Parathyroid adenoma (tissue), 2 donors: ENCODE data around the gene CCDC183.
"Not testable (repeated sequence)": the region's sequence is repeated elsewhere in the genome, so short reads cannot be mapped to it uniquely, and the experiment has no call there.

ENCODE experiments used
- H2AFZ ChIP-seq: fragments of 300-600 bp; sonication (generic); one replicate; pipeline ENCODE4 v1.7.0; 2017; ENCODE audit warnings: antibody characterized with exemption, mild to moderate bottlenecking
- H3K27ac ChIP-seq: fragments of 300-600 bp; sonication (generic); one replicate; pipeline ENCODE4 v1.7.0; 2017
- H3K27me3 ChIP-seq: fragments of 300-600 bp; sonication (generic); one replicate; pipeline ENCODE4 v1.7.0; 2017; ENCODE audit warnings: low read length; ENCODE audit not compliant: control insufficient read depth, insufficient read depth
- H3K36me3 ChIP-seq: fragments of 300-600 bp; sonication (generic); one replicate; pipeline ENCODE4 v1.7.0; 2017; ENCODE audit warnings: low read length; ENCODE audit not compliant: control insufficient read depth, insufficient read depth
- H3K4me1 ChIP-seq: fragments of 300-600 bp; sonication (generic); one replicate; pipeline ENCODE4 v1.7.0; 2017; ENCODE audit warnings: control low read depth
- H3K4me2 ChIP-seq: fragments of 300-600 bp; sonication (generic); one replicate; pipeline ENCODE4 v1.7.0; 2017; ENCODE audit warnings: low read length
- H3K4me3 ChIP-seq: fragments of 300-600 bp; sonication (generic); one replicate; pipeline ENCODE4 v1.7.0; 2017; ENCODE audit warnings: low read depth, low read length
- H3K79me2 ChIP-seq: fragments of 300-600 bp; sonication (generic); one replicate; pipeline ENCODE4 v1.7.0; 2017; ENCODE audit warnings: control low read depth
- H3K9ac ChIP-seq: fragments of 300-600 bp; sonication (generic); one replicate; pipeline ENCODE4 v1.7.0; 2017; ENCODE audit warnings: mild to moderate bottlenecking
- H3K9me3 ChIP-seq: fragments of 300-600 bp; sonication (generic); one replicate; pipeline ENCODE4 v1.7.0; 2017; ENCODE audit warnings: low read length; ENCODE audit not compliant: control insufficient read depth
- CTCF ChIP-seq: fragments of 300-600 bp; sonication (generic); IDR thresholded peaks from one replicate; pipeline ENCODE4 v1.7.0; 2017; ENCODE audit warnings: antibody characterized with exemption, mild to moderate bottlenecking
- donor health status: primary hyperparathyroidism.

Gene CCDC183

GRCh38 chr9:136782452-136782851 lies 13.7 kb upstream of the CCDC183 start:
- TF ChIP-seq CTCF, result no peak
- Histone ChIP-seq H3K4me3 (no peak overlapping the region), H3K27ac (no peak overlapping the region), H2AFZ (no peak overlapping the region), H3K27me3 (no peaks in the 10 kb centered on the region), H3K4me2 (no peak overlapping the region), H3K9ac (no peak overlapping the region), H3K79me2 (no peaks in the 10 kb centered on the region), H3K4me1 (no peaks in the 10 kb centered on the region), H3K9me3 (no peaks in the 10 kb centered on the region), H3K36me3 (no peaks in the 10 kb centered on the region)

DNA sequence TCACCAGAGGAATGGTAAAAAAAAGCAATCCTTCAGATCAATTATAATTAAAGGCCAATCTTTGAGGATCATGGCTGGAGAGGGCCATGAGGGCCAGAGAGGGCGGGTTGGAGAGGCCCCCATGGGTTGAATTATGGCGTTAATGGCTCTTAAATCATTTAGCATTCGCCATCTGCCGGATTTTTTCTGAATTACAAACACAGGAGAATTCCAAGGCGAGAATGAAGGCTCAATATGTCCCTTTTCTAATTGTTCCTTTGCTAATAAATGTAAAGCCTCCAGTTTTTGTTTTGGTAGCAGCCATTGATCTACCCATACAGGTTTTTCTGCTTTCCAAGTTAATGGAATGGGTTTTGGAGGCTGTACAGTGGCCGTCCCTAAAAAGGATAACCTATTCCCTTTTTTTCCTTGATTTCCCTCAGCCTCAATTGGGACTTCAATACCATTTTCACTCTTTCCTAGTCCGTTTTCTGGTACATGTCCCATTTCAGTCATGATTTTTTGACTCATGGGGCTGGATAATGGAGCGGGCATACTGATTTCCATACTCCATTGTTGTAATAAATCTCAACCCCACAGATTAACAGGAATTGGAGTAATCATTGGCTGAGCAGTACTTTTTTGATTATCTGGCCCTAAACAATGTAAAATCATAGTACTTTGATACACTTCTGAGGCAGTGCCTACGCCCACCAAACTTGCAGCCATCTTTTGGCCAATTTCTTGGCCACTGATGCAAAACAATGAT lies 11.7 kb upstream of the CCDC183 start:
- Histone ChIP-seq H3K9me3 (no peaks in the 10 kb centered on the region), H3K9ac (no peak overlapping the region), H3K79me2 (no peaks in the 10 kb centered on the region), H3K4me3 (no peak overlapping the region), H3K4me1 (no peaks in the 10 kb centered on the region), H2AFZ (no peak overlapping the region), H3K27ac (no peak overlapping the region), H3K36me3 (no peaks in the 10 kb centered on the region), H3K4me2 (no peak overlapping the region), H3K27me3 (no peaks in the 10 kb centered on the region)
- TF ChIP-seq CTCF, result peak; percentile 51

GRCh38 chr9:136784997-136785361 lies 11.2 kb upstream of the CCDC183 start:
- no peak for TF ChIP-seq CTCF
- H2AFZ ChIP-seq, result no peak overlapping the region
- H3K4me3 ChIP-seq, result no peak overlapping the region
- H3K9me3 ChIP-seq, result no peaks in the 10 kb centered on the region
- H3K9ac ChIP-seq, result no peak overlapping the region
- peaks cover under 1% of the 10 kb centered on the region for H3K4me1 ChIP-seq
- no peak overlapping the region for H3K27ac ChIP-seq
- H3K27me3 ChIP-seq, result no peaks in the 10 kb centered on the region
- H3K79me2 ChIP-seq, result no peaks in the 10 kb centered on the region
- no peaks in the 10 kb centered on the region for H3K36me3 ChIP-seq
- H3K4me2 ChIP-seq, result no peak overlapping the region

DNA sequence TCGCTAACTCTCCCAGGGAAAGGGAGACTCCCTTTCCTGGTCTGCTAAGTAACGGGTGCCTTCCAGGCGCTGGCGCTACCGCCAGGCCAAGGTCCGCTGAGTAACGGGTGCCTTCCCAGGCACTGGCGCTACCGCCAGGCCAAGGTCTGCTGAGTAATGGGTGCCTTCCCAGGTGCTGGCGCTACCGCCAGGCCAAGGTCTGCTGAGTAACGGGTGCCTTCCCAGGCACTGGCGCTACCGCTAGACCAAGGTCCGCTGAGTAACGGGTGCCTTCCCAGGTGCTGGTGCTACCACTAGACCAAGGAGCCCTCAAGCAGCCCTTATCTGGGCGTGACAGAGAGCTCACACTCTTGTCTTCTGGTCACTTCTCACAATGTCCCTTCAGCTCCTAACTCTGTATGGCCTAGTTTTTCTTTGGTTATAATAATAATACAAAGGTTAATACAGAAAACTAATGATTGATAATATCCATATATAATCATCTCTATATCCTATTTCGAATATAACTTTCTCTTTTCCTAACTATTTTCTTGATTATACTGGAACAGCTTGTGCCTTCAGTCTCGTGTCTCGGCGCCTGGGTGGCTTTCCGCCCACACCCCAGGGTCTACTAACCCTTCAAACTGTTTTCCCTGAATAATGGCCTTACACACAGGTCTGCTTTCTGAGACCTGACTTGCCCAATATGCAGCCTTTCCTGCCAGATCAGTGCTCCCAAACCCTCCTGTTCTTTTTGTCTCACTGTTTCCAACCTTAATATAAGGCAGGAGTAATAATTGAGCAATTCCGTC lies 10.4 kb upstream of the CCDC183 start:
- not testable (repeated sequence) for H3K4me2 ChIP-seq, H3K79me2 ChIP-seq, H2AFZ ChIP-seq, H3K9ac ChIP-seq, H3K4me3 ChIP-seq, H3K27ac ChIP-seq, H3K4me1 ChIP-seq, H3K9me3 ChIP-seq, H3K27me3 ChIP-seq, H3K36me3 ChIP-seq

DNA sequence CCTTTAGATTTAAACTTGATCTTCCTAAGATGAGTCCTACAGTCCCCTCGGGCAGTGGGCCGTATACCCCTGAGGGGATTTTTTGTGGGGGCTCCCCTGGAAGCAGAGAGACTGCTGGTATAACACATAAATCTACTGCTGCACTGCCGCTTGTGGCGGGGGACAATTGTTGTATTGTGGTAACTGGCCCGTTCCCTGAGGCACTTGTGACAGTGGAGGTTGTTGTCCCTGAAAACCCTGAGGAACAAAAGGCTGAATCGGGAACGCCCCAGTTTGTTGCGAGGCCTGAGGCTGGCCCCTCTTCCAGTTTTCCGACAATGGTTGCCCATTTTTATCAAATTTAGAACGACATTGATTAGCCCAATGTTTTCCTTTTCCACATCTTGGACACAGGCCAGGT lies 9.7 kb upstream of the CCDC183 start:
- Histone ChIP-seq H3K9me3 (no peaks in the 10 kb centered on the region), H3K27ac (no peak overlapping the region), H3K9ac (no peak overlapping the region), H3K79me2 (no peaks in the 10 kb centered on the region), H3K4me1 (peaks cover 4% of the 10 kb centered on the region), H3K27me3 (no peaks in the 10 kb centered on the region), H2AFZ (no peak overlapping the region), H3K4me3 (no peak overlapping the region), H3K36me3 (no peaks in the 10 kb centered on the region), H3K4me2 (no peak overlapping the region)
- TF ChIP-seq CTCF, result no peak

GRCh38 chr9:136786983-136787382 lies 9.2 kb upstream of the CCDC183 start:
- not testable (repeated sequence) for H3K9ac ChIP-seq, H3K9me3 ChIP-seq, H3K27ac ChIP-seq, H3K4me3 ChIP-seq, H3K4me1 ChIP-seq, H3K4me2 ChIP-seq, H3K79me2 ChIP-seq, H3K27me3 ChIP-seq, H2AFZ ChIP-seq, H3K36me3 ChIP-seq
